ENCODE measurements around the gene PLA2G15. TPM values are rescaled to one million over a fixed set of nuclear protein-coding genes. Genes with fewer than 3 reads are reported as not detected.

The PLA2G15 gene
- total RNA-seq, 1 donor from 2014 or later: 20.9 TPM

- Mint-ChIP-seq H3K36me3 (ENCODE audit: insufficient read depth) (peaks cover 7% of the 10 kb centered on the region), H3K27ac (no peak overlapping the region), H3K27me3 (no peaks in the 10 kb centered on the region), H3K4me1 (ENCODE audit: low read depth) (no peaks in the 10 kb centered on the region), H3K4me3 (ENCODE audit: low read depth) (no peak overlapping the region), H3K9me3 (ENCODE audit: low read depth) (no peaks in the 10 kb centered on the region)
- TF ChIP-seq, protein P1, sequence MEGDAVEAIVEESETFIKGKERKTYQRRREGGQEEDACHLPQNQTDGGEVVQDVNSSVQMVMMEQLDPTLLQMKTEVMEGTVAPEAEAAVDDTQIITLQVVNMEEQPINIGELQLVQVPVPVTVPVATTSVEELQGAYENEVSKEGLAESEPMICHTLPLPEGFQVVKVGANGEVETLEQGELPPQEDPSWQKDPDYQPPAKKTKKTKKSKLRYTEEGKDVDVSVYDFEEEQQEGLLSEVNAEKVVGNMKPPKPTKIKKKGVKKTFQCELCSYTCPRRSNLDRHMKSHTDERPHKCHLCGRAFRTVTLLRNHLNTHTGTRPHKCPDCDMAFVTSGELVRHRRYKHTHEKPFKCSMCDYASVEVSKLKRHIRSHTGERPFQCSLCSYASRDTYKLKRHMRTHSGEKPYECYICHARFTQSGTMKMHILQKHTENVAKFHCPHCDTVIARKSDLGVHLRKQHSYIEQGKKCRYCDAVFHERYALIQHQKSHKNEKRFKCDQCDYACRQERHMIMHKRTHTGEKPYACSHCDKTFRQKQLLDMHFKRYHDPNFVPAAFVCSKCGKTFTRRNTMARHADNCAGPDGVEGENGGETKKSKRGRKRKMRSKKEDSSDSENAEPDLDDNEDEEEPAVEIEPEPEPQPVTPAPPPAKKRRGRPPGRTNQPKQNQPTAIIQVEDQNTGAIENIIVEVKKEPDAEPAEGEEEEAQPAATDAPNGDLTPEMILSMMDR (IDR thresholded peaks at IDR 0.05; ENCODE audit: unreplicated experiment): no peak
- no peak for DNase-seq (ENCODE audit: low spot score, unreplicated experiment)
Observed at GRCh38 chr16:68252383-68252782, 7.2 kb downstream of the PLA2G15 start.

DNA sequence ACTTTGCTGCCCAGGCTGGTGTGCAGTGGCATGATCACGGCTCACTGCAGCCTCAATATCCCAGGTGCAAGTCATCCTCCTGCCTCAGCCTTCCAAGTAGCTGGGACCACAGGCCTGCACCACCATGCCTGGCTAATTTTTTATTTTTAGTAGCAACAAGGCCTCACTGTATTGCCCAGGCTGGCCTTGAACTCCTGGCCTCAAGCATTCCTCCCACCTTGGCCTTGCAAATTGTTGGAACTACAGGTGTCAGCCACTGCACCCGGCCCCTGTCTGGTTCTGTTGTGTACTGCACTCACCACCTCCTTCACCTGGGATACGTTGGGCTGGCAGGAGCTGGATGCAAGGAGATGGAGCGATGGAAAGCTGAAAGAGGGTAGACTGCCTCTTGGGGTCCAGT, 8.5 kb downstream of the PLA2G15 start:
- no peak overlapping the region for H3K27ac Mint-ChIP-seq
- TF ChIP-seq, protein P1 (IDR thresholded peaks at IDR 0.05; ENCODE audit: unreplicated experiment): no peak
- no peaks in the 10 kb centered on the region for H3K9me3 Mint-ChIP-seq (ENCODE audit: low read depth)
- H3K4me3 Mint-ChIP-seq (ENCODE audit: low read depth): no peak overlapping the region
- no peak for DNase-seq (ENCODE audit: low spot score, unreplicated experiment)
- peaks cover 7% of the 10 kb centered on the region for H3K36me3 Mint-ChIP-seq (ENCODE audit: insufficient read depth)
- no peaks in the 10 kb centered on the region for H3K27me3 Mint-ChIP-seq
- no peaks in the 10 kb centered on the region for H3K4me1 Mint-ChIP-seq (ENCODE audit: low read depth)

DNA sequence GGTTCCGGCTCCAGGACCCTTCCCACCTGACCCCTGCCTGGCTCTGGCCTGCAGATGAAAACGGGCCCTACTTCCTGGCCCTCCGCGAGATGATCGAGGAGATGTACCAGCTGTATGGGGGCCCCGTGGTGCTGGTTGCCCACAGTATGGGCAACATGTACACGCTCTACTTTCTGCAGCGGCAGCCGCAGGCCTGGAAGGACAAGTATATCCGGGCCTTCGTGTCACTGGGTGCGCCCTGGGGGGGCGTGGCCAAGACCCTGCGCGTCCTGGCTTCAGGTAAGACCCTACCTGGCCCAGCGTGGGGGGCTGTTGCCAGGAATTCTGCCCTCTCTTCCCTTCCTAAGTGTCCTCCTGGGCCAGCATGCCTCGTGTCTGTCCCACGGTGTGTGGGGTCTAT, 10.5 kb downstream of the PLA2G15 start:
- peaks cover 5% of the 10 kb centered on the region for H3K36me3 Mint-ChIP-seq (ENCODE audit: insufficient read depth)
- H3K4me1 Mint-ChIP-seq (ENCODE audit: low read depth): no peaks in the 10 kb centered on the region
- H3K27me3 Mint-ChIP-seq: no peaks in the 10 kb centered on the region
- TF ChIP-seq, protein P1 (IDR thresholded peaks at IDR 0.05; ENCODE audit: unreplicated experiment): no peak
- H3K4me3 Mint-ChIP-seq (ENCODE audit: low read depth): no peak overlapping the region
- H3K9me3 Mint-ChIP-seq (ENCODE audit: low read depth): no peaks in the 10 kb centered on the region
- no peak for DNase-seq (ENCODE audit: low spot score, unreplicated experiment)
- H3K27ac Mint-ChIP-seq: no peak overlapping the region

DNA sequence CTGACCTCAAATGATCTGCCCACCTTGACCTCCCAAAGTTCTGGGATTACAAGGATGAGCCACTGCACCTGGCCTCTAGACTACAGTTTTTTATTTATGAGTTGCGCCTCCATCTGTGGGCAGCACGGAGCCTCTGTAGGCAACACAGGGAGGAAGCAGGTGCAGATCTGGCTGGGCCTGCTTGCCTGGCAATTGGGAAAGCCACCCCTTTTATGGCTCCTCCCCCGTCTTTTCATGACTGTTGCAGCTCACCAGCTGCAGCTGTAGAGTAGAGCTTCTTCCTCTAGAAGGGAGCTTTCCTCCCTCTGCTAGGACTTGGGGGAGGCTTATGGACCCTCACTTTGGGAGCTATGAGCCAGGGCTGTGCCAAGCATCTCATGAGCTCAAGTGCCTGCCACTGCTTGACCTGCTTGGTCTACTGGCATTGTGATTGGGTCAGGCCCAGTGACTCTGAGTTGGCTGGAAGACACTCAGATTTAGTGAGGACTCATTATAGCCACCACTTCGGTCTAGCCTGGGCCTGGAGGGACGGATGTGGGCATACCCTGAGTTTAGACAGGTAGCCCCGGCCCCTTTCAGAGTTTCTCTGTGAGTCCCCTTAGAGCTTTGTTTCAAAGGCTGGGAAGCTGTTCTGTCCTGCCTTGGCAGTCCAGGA, 12.2 kb downstream of the PLA2G15 start:
- H3K36me3 Mint-ChIP-seq (ENCODE audit: insufficient read depth): no peaks in the 10 kb centered on the region
- peaks cover 1% of the 10 kb centered on the region for H3K27me3 Mint-ChIP-seq
- no peak overlapping the region for H3K27ac Mint-ChIP-seq
- DNase-seq (ENCODE audit: low spot score, unreplicated experiment): no peak
- no peaks in the 10 kb centered on the region for H3K4me1 Mint-ChIP-seq (ENCODE audit: low read depth)
- no peaks in the 10 kb centered on the region for H3K9me3 Mint-ChIP-seq (ENCODE audit: low read depth)
- TF ChIP-seq, protein P1 (IDR thresholded peaks at IDR 0.05; ENCODE audit: unreplicated experiment): no peak
- no peak overlapping the region for H3K4me3 Mint-ChIP-seq (ENCODE audit: low read depth)

- Mint-ChIP-seq H3K4me3 (ENCODE audit: low read depth) (no peak overlapping the region), H3K36me3 (ENCODE audit: insufficient read depth) (no peaks in the 10 kb centered on the region), H3K4me1 (ENCODE audit: low read depth) (no peaks in the 10 kb centered on the region), H3K9me3 (ENCODE audit: low read depth) (no peaks in the 10 kb centered on the region), H3K27me3 (peaks cover 5% of the 10 kb centered on the region), H3K27ac (peak overlapping the region; percentile 65)
- TF ChIP-seq, protein P1 (IDR thresholded peaks at IDR 0.05; ENCODE audit: unreplicated experiment): no peak
- no peak for DNase-seq (ENCODE audit: low spot score, unreplicated experiment)
Observed at GRCh38 chr16:68257906-68258800, 13.0 kb downstream of the PLA2G15 start.
